GM12865 (cell line): ENCODE results near the gene FOCAD.

Experiments used
- DNase-seq: peaks from one replicate; pipeline ENCODE4 v3.0.0; 2010; ENCODE audit warnings: low read depth
- H3K4me3 ChIP-seq: 2 replicates; pipeline ENCODE4 v1.5.1; 2011; ENCODE audit warnings: mild to moderate bottlenecking, low read depth, low read length, control low read depth
- TF ChIP-seq, protein P1 (sequence below): IDR thresholded peaks from 2 replicates; pipeline ENCODE4 v1.5.1; 2011; ENCODE audit warnings: low read length, control low read depth, low read depth, inconsistent platforms; ENCODE audit not compliant: insufficient read depth; ENCODE audit errors: missing control alignments

FOCAD gene

DNA sequence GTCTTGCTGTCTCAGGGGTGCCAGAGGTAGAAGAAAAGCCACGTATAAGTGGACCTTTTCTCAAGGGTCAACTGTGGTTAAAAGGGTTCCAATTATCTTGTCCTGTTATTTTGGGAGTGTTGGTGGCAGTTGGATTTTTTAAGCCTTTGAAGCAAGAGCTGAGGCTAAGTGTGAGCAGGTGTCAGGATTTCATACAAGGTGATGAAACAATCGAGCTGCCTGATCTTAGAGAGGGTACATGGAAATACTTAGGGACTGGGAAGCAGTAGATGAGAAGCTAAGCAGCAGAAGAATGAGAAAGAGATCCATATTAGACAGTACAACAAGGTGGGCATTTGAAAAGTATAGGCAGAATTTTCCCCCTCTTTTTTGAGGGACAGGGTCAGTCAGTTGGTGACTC is 23.6 kb downstream of the FOCAD start:
- TF ChIP-seq, protein P1, sequence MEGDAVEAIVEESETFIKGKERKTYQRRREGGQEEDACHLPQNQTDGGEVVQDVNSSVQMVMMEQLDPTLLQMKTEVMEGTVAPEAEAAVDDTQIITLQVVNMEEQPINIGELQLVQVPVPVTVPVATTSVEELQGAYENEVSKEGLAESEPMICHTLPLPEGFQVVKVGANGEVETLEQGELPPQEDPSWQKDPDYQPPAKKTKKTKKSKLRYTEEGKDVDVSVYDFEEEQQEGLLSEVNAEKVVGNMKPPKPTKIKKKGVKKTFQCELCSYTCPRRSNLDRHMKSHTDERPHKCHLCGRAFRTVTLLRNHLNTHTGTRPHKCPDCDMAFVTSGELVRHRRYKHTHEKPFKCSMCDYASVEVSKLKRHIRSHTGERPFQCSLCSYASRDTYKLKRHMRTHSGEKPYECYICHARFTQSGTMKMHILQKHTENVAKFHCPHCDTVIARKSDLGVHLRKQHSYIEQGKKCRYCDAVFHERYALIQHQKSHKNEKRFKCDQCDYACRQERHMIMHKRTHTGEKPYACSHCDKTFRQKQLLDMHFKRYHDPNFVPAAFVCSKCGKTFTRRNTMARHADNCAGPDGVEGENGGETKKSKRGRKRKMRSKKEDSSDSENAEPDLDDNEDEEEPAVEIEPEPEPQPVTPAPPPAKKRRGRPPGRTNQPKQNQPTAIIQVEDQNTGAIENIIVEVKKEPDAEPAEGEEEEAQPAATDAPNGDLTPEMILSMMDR = no peak
- no peak overlapping the region for H3K4me3 ChIP-seq
- no peak for DNase-seq

GRCh38 chr9:20713172-20713571 is 29.1 kb downstream of the FOCAD start:
- TF ChIP-seq, protein P1 = no peak

DNA sequence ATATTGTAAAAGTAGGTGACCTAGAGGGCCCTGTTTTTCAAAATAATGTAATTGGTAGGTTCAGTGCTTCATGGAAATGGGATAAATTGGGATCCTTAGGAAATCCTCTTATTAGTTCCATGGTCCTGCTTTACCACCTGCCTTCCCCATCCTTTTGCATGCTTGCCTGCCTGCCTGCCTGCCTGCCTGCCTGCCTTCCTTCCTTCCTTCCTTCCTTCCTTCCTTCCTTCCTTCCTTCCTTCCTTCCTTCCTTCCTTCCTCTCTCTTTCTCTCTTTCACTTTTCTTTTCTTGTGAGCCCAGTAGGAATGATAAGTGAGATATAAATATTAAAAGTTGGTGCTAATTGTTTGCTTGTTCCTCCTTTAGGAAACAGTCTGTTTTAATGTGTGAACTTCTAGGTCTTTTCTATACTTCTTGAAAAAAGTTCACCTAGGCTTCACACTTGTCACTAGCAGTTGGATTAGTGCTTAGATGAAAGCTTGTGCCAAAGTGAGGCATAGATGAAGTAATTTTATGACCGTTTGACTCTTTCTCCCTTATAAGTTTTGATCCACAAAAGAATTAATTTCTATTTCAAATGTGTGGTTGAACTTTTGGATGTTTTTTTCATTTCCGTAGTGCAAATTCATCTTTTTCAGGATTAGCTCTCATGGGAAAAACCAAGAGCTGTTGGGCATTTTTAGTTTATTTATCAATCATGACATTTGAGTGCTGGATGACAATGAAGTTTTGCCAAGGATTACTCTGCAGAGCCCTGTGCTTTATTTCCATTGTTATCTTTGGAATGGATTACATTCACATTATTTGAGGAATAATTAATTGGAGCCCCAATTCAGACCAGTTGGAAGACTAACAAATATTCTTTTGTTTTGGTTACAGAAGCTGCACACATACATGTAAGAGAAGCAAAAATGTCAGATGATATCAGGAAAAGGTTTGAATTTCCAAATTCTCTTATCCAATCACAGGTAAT is 30.7 kb downstream of the FOCAD start:
- TF ChIP-seq, protein P1 = no peak
- DNase-seq = no peak
- no peak overlapping the region for H3K4me3 ChIP-seq

More at GRCh38 chr9:20713172-20713571, 29.1 kb downstream of the FOCAD start:
- no peak for DNase-seq
- H3K4me3 ChIP-seq = no peak overlapping the region

DNA sequence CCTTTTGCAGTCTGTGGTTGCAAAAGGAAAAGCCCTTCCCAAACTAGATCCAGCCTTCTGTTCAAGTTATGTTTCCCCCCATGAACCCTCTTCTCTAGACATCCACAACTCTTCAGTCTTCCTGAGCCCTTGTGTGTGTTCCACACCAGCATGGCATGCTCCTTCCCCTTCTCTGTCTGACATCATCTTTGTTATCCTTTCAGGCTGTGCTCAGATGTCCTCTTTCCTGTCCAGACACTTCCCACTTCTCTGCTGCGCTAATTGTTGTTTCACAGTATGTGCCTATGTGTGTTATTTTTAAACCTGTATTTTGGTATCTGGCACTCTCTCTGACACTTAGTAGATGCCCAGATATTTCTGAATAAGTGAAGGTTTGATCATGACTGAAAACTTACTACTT is 38.2 kb downstream of the FOCAD start:
- no peak overlapping the region for H3K4me3 ChIP-seq
- no peak for DNase-seq
- TF ChIP-seq, protein P1 = no peak

- TF ChIP-seq, protein P1 = no peak
Measured at GRCh38 chr9:20725675-20726074, 41.6 kb downstream of the FOCAD start.

DNA sequence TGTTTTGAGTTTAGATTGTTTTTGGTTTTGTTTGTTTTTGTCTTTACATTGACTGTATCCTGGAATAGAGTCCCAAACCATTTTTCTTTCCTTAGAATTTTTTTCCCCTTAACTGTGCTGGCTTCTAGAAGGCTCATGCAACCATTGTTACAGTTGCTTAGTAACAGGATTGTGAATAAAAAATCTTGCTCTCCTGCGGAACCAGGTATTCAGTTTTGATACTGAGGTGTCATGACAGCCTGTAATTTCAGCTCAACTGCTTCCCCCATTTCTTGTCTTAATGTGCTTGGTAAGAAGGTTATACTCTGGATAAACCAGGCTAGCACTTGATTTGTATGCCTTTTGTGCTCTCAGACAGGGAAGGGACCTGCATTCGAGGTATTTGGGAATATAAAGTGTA is 42.1 kb downstream of the FOCAD start:
- no peak for DNase-seq
- TF ChIP-seq, protein P1 = no peak
- no peak overlapping the region for H3K4me3 ChIP-seq

More at GRCh38 chr9:20725675-20726074, 41.6 kb downstream of the FOCAD start:
- DNase-seq = no peak
- no peak overlapping the region for H3K4me3 ChIP-seq
